ENCODE measurements around the gene KIRREL2. TPM values are rescaled to one million over a fixed set of nuclear protein-coding genes. Genes with fewer than 3 reads are reported as not detected.

KIRREL2 gene
- total RNA-seq, 1 donor from 2014 or later: 0.22 TPM

- H3K27me3 Mint-ChIP-seq (ENCODE audit: low read depth): no peaks in the 10 kb centered on the region
- DNase-seq (ENCODE audit: low spot score): no peak
- peak overlapping the region; percentile 90 for H3K4me3 Mint-ChIP-seq (ENCODE audit: unreplicated experiment)
- H3K9me3 Mint-ChIP-seq (ENCODE audit: low read depth): no peaks in the 10 kb centered on the region
- TF ChIP-seq, protein P1, sequence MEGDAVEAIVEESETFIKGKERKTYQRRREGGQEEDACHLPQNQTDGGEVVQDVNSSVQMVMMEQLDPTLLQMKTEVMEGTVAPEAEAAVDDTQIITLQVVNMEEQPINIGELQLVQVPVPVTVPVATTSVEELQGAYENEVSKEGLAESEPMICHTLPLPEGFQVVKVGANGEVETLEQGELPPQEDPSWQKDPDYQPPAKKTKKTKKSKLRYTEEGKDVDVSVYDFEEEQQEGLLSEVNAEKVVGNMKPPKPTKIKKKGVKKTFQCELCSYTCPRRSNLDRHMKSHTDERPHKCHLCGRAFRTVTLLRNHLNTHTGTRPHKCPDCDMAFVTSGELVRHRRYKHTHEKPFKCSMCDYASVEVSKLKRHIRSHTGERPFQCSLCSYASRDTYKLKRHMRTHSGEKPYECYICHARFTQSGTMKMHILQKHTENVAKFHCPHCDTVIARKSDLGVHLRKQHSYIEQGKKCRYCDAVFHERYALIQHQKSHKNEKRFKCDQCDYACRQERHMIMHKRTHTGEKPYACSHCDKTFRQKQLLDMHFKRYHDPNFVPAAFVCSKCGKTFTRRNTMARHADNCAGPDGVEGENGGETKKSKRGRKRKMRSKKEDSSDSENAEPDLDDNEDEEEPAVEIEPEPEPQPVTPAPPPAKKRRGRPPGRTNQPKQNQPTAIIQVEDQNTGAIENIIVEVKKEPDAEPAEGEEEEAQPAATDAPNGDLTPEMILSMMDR (IDR thresholded peaks at IDR 0.05): no peak
- H3K36me3 Mint-ChIP-seq (ENCODE audit: low read depth): no peaks in the 10 kb centered on the region
- H3K27ac Mint-ChIP-seq (ENCODE audit: unreplicated experiment): peak overlapping the region; percentile 85
- peaks cover 34% of the 10 kb centered on the region for H3K4me1 Mint-ChIP-seq (ENCODE audit: low read depth)
Measured at GRCh38 chr19:35901055-35901644, 44.4 kb downstream of the KIRREL2 start.

DNA sequence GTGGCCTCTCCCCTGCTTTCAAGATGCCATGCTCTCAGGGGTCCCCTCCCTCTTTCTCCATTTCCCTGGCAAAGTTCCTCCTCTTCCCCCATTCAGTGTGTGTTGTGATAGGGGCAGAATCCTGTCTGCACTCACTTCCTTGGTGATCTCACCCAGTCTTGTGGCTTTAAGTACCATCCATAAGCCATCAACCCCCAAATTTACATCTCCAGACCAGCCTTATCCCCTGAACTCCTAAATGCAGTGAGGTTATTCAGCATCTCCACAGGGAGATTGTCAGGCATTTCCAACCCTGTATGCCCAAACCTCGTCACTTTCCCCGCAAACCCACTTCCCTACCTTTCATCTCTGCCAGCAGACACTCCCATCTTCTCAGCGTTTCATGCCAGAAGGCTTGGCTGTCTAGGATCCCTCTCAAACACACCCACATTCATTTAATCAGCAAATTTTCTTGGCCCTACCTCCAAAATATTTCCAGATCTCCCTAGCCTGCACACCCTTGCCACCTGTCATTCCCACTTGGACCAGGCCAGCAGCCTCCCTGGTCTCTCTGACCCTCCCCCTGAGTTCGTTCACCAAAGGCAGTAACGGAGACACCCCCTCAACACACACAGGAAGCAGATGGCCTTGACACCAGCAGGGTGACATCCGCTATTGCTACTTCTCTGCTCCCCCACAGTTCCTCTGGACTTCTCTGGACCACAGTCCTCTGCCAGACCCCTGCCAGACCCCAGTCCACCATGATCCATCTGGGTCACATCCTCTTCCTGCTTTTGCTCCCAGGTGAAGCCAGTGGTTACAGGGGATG, 45.3 kb downstream of the KIRREL2 start, which contains the start of gene HCST:
Gene HCST (plus strand): TSS at position 676 of the 808 bp plus-strand sequence. CDS start 65 bp downstream, at position 741.
- H3K36me3 Mint-ChIP-seq (ENCODE audit: low read depth): no peaks in the 10 kb centered on the region
- DNase-seq (ENCODE audit: low spot score): no peak
- peaks cover 34% of the 10 kb centered on the region for H3K4me1 Mint-ChIP-seq (ENCODE audit: low read depth)

DNA sequence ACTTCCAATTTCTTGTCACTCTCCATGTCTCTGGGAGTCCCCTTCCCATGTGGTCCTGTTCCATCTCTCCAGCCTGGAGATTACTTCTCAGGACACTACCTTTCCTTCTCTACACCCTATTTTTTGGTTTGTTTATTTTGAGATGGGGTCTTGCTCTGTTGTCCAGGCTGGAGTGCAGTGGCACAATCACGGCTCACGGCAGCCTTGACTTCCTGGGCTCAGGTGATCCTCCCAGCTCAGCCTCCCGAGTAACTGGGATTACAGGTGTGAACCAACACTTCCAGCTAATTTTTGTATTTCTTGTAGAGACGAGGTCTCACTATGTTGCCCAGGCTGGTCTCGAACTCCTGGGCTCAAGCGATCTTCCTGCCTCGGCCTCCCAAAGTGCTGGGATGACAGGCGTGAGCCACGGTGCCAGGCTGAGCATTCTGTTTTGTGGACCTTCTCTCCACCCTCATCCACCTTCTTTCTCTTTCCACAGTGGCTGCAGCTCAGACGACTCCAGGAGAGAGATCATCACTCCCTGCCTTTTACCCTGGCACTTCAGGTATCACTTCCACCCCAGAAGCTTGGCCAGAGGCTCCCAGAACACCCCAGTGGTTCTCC, 46.3 kb downstream of the KIRREL2 start:
- Mint-ChIP-seq H3K9me3 (ENCODE audit: low read depth) (no peaks in the 10 kb centered on the region), H3K36me3 (ENCODE audit: low read depth) (no peaks in the 10 kb centered on the region), H3K27me3 (ENCODE audit: low read depth) (no peaks in the 10 kb centered on the region), H3K4me3 (ENCODE audit: unreplicated experiment) (peak overlapping the region; percentile 53), H3K27ac (ENCODE audit: unreplicated experiment) (no peak overlapping the region), H3K4me1 (ENCODE audit: low read depth) (peaks cover 34% of the 10 kb centered on the region)
- no peak for DNase-seq (ENCODE audit: low spot score)
- TF ChIP-seq, protein P1 (IDR thresholded peaks at IDR 0.05): no peak

More for the DNA sequence above, 45.3 kb downstream of the KIRREL2 start, which contains the start of gene HCST:
- Mint-ChIP-seq H3K9me3 (ENCODE audit: low read depth) (no peaks in the 10 kb centered on the region), H3K27ac (ENCODE audit: unreplicated experiment) (peak within 1 kb of the TSS; percentile 14), H3K27me3 (ENCODE audit: low read depth) (no peaks in the 10 kb centered on the region), H3K4me3 (ENCODE audit: unreplicated experiment) (peak within 1 kb of the TSS; percentile 53)
- TF ChIP-seq, protein P1 (IDR thresholded peaks at IDR 0.05): no peak

- H3K9me3 Mint-ChIP-seq (ENCODE audit: low read depth): no peaks in the 10 kb centered on the region
- H3K4me1 Mint-ChIP-seq (ENCODE audit: low read depth): peaks cover 30% of the 10 kb centered on the region
- no peak for DNase-seq (ENCODE audit: low spot score)
- H3K36me3 Mint-ChIP-seq (ENCODE audit: low read depth): no peaks in the 10 kb centered on the region
- H3K4me3 Mint-ChIP-seq (ENCODE audit: unreplicated experiment): peak overlapping the region; percentile 53
- peak overlapping the region; percentile 12 for H3K27ac Mint-ChIP-seq (ENCODE audit: unreplicated experiment)
- TF ChIP-seq, protein P1 (IDR thresholded peaks at IDR 0.05): no peak
- no peaks in the 10 kb centered on the region for H3K27me3 Mint-ChIP-seq (ENCODE audit: low read depth)
Measured at GRCh38 chr19:35903550-35904179, 47.0 kb downstream of the KIRREL2 start.
